DND-41 (cell line): Measurements from ENCODE around the gene SLC38A3.

Experiments used
- ATAC-seq: fragments of 200-7000 bp; cut with Tn5 transposase; 3 replicates; pipeline ENCODE4 v1.9.1; 2021; ENCODE audit warnings: low read depth; ENCODE audit not compliant: insufficient read depth
- DNase-seq: peaks from one replicate; pipeline ENCODE4 v3.0.0-alpha.2; 2020
- H2AFZ ChIP-seq: 2 replicates; pipeline ENCODE4 v1.6.0; 2012; ENCODE audit warnings: low read depth, low read length
- H3K27ac ChIP-seq: 2 replicates; pipeline ENCODE4 v1.5.1; 2012; ENCODE audit warnings: low read length, inconsistent platforms
- H3K27me3 ChIP-seq: fragments of 200-600 bp; sonication (generic); 2 replicates; pipeline ENCODE4 v1.6.0; 2012; ENCODE audit warnings: low read length, mild to moderate bottlenecking, inconsistent platforms; ENCODE audit not compliant: insufficient read depth, poor library complexity
- H3K36me3 ChIP-seq: 2 replicates; pipeline ENCODE4 v1.5.1; 2012; ENCODE audit warnings: low read length, inconsistent platforms; ENCODE audit not compliant: insufficient read depth
- H3K4me1 ChIP-seq: 2 replicates; pipeline ENCODE4 v1.5.1; 2012; ENCODE audit warnings: mild to moderate bottlenecking, low read length; ENCODE audit not compliant: insufficient read depth
- H3K4me2 ChIP-seq: 2 replicates; pipeline ENCODE4 v1.6.0; 2012; ENCODE audit warnings: mild to moderate bottlenecking, moderate library complexity, low read length, inconsistent platforms; ENCODE audit not compliant: insufficient read depth
- H3K4me3 ChIP-seq, 2 experiments: fragments of 200-600 bp in 1 of 2; shearing (Covaris generic) in 1 of 2; 2 replicates each; pipeline ENCODE4 v1.5.1; 2012 to 2016; ENCODE audit warnings: inconsistent platforms in 2 of 2, low read length in 2 of 2, mild to moderate bottlenecking in 2 of 2, low read depth in 1 of 2, moderate library complexity in 1 of 2
- H3K79me2 ChIP-seq: 2 replicates; pipeline ENCODE4 v1.6.0; 2012; ENCODE audit warnings: low read length, inconsistent platforms; ENCODE audit not compliant: insufficient read depth
- H3K9ac ChIP-seq: 2 replicates; pipeline ENCODE4 v1.6.0; 2012; ENCODE audit warnings: low read depth, mild to moderate bottlenecking, inconsistent platforms, low read length, moderate library complexity
- H3K9me3 ChIP-seq: 2 replicates; pipeline ENCODE4 v1.5.1; 2012; ENCODE audit warnings: low read length, moderate library complexity, mild to moderate bottlenecking, inconsistent platforms; ENCODE audit not compliant: insufficient read depth, severe bottlenecking
- H4K20me1 ChIP-seq: 2 replicates; pipeline ENCODE4 v1.6.0; 2012; ENCODE audit warnings: low read length; ENCODE audit not compliant: insufficient read depth
- CTCF ChIP-seq: IDR thresholded peaks from 2 replicates; pipeline ENCODE4 v1.5.1; 2012; ENCODE audit warnings: borderline replicate concordance, low read length, moderate library complexity, mild to moderate bottlenecking; ENCODE audit not compliant: poor library complexity, severe bottlenecking; ENCODE audit errors: extremely low read depth
- EZH2 ChIP-seq: IDR thresholded peaks from 3 replicates; pipeline ENCODE4 v1.6.1; 2012; ENCODE audit warnings: borderline replicate concordance, low read depth, mild to moderate bottlenecking, moderate library complexity, low read length, inconsistent platforms; ENCODE audit not compliant: severe bottlenecking

The SLC38A3 gene

GRCh38 chr3:50186096-50186495 lies 19.0 kb upstream of the SLC38A3 start:
- H3K27me3 ChIP-seq: no peaks in the 10 kb centered on the region
- H3K4me1 ChIP-seq: no peaks in the 10 kb centered on the region
- no peak overlapping the region for H3K4me2 ChIP-seq
- no peak overlapping the region for H3K9ac ChIP-seq
- no peak overlapping the region for H2AFZ ChIP-seq
- no peak for ATAC-seq
- no peaks in the 10 kb centered on the region for H3K36me3 ChIP-seq
- no peaks in the 10 kb centered on the region for H3K9me3 ChIP-seq
- peaks cover under 1% of the 10 kb centered on the region; the same call in 1 of the 2 replicates for H4K20me1 ChIP-seq
- TF ChIP-seq CTCF: no peak
- TF ChIP-seq EZH2: no peak
- no peak overlapping the region for H3K27ac ChIP-seq
- DNase-seq: no peak
- no peaks in the 10 kb centered on the region for H3K79me2 ChIP-seq
- no peak overlapping the region for H3K4me3 ChIP-seq

- no peak for DNase-seq
- no peak for TF ChIP-seq EZH2
- no peak for TF ChIP-seq CTCF
- no peaks in the 10 kb centered on the region for H3K9me3 ChIP-seq
- no peak overlapping the region for H3K9ac ChIP-seq
- H3K4me2 ChIP-seq: no peak overlapping the region
- H4K20me1 ChIP-seq: peaks cover 2% of the 10 kb centered on the region; the same call in 1 of the 2 replicates
- no peak for ATAC-seq
- no peaks in the 10 kb centered on the region for H3K27me3 ChIP-seq
- no peak overlapping the region for H3K27ac ChIP-seq
- H2AFZ ChIP-seq: no peak overlapping the region
- no peaks in the 10 kb centered on the region for H3K4me1 ChIP-seq
- H3K79me2 ChIP-seq: no peaks in the 10 kb centered on the region
- no peaks in the 10 kb centered on the region for H3K36me3 ChIP-seq
- H3K4me3 ChIP-seq: no peak overlapping the region
Measured at GRCh38 chr3:50187750-50188149, 17.3 kb upstream of the SLC38A3 start.

DNA sequence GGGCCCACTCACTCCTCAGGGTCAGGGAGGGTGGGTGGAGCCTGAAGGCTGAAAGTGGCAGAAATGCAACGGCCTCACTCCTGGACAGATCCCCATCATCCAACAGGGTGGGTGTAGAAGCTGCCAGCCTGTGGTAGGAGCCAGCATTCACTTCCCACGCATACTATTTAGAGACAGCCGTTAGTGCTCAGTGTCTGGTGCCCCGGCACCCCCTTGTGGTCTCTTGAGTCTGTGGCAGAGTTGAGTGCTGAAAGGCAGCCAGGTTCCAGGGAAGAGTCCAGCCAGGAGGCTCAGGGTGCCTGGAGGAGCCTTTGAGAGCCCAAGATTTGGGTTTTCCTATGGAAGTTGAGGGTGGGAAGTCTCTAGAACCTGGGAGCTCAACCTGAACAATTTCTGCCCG lies 15.8 kb upstream of the SLC38A3 start:
- TF ChIP-seq CTCF (peak; percentile 76), EZH2 (no peak)
- ATAC-seq: peak; percentile 78
- no peak overlapping the region for H3K4me3 ChIP-seq
- no peaks in the 10 kb centered on the region for H3K9me3 ChIP-seq
- H3K79me2 ChIP-seq: no peaks in the 10 kb centered on the region
- no peaks in the 10 kb centered on the region for H3K36me3 ChIP-seq
- no peaks in the 10 kb centered on the region for H3K4me1 ChIP-seq
- H2AFZ ChIP-seq: no peak overlapping the region
- H3K27ac ChIP-seq: no peak overlapping the region
- no peak overlapping the region for H3K4me2 ChIP-seq
- peak; percentile 61 for DNase-seq
- H4K20me1 ChIP-seq: peaks cover 2% of the 10 kb centered on the region; the same call in 1 of the 2 replicates
- no peaks in the 10 kb centered on the region for H3K27me3 ChIP-seq
- H3K9ac ChIP-seq: no peak overlapping the region

- Histone ChIP-seq H3K79me2 (no peaks in the 10 kb centered on the region), H3K4me1 (peaks cover 3% of the 10 kb centered on the region), H3K9me3 (no peaks in the 10 kb centered on the region), H3K4me3 (no peak overlapping the region), H2AFZ (no peak overlapping the region), H3K36me3 (no peaks in the 10 kb centered on the region), H3K27ac (no peak overlapping the region), H3K4me2 (no peak overlapping the region), H4K20me1 (peaks cover 2% of the 10 kb centered on the region; the same call in 1 of the 2 replicates), H3K27me3 (no peaks in the 10 kb centered on the region), H3K9ac (no peak overlapping the region)
- TF ChIP-seq EZH2 (no peak), CTCF (no peak)
- DNase-seq: no peak
- no peak for ATAC-seq
Measured at GRCh38 chr3:50189989-50190388, 15.1 kb upstream of the SLC38A3 start.
